ENCODE measurements around the gene CFAP251. TPM values are rescaled to one million over a fixed set of nuclear protein-coding genes. Genes with fewer than 3 reads are reported as not detected.
"Not testable (repeated sequence)": the region's sequence is repeated elsewhere in the genome, so short reads cannot be mapped to it uniquely, and the experiment has no call there.

CFAP251 gene
- polyA plus RNA-seq, 3 donors = 9.2 to 11.7 (median 10.8) TPM

GRCh38 chr12:121905746-121906145 is 12.6 kb upstream of the CFAP251 start:
- no peak for DNase-seq (ENCODE audit: low read depth in 3 of 3, low spot score in 2 of 3)

DNA sequence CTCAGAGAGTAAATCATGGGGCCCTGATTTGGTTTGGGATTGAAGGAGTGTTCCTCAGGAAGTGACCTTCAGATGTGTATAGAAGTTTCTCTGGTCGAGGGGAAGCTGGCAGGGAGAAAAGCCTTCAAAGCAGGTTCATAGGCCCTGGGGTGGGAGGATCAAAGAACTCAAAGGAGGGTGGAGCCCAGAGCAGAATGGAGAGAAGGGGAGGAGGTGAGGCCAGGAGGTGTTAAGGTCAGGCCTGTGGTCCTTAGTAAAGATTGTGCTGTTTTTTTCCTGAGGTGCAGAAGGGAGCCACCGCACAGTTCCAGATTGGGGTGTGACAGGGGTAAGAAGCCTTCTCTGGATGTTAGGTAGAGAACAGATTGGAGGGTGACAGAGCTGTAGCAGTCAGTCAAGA is 9.7 kb upstream of the CFAP251 start:
- no peak for DNase-seq (ENCODE audit: low read depth in 3 of 3, low spot score in 2 of 3)

- no peak for DNase-seq (ENCODE audit: low read depth in 3 of 3, low spot score in 2 of 3)
These were observed 6.4 kb upstream of the CFAP251 start for GRCh38 chr12:121911824-121912585.

DNA sequence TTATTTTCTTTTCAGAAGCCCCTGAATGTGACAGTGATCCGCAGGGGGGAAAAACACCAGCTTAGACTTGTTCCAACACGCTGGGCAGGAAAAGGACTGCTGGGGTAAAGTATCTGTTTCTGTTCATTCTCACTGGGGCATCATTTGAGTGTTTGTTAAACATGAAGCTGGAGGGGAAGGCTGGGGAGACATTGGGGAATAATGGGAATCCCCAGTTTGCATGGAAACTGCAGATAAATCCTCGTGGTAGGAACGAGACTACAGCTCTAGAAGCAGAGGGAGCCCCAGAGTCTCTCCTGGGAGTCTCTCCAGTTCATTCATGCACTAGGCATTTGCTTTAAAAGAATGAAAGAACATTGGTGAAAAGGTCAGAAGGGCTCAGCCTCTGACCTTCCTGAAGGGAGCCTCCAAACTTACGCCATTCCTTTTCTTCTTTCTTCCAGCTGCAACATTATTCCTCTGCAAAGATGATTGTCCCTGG is 2.5 kb upstream of the CFAP251 start:
- no peak for DNase-seq (ENCODE audit: low read depth in 3 of 3, low spot score in 2 of 3)

GRCh38 chr12:121916719-121917118 is 1.7 kb upstream of the CFAP251 start:
- DNase-seq (ENCODE audit: low read depth in 3 of 3, low spot score in 2 of 3) = no peak

DNA sequence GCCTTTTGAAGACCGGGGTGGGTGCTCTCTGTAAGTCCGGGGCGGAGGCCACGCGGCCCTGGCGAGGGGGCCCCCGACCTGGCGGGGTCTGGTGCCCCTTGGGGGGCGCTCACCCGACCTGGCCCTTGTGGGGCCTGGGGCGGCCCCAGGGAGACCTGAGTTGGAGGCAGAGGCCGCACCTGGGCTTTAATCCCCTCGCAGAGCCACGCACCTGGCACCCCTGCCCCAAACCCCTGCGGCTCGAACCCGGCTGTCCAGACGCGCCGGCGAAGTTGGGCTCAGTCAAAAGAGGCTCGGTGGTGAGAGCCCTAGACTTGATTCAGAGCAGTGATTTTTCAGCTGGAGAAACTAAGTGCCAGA is 267 bp downstream of the CFAP251 start:
- no peak for DNase-seq (ENCODE audit: low read depth in 3 of 3, low spot score in 2 of 3)

- no peak for DNase-seq (ENCODE audit: low read depth in 3 of 3, low spot score in 2 of 3)
These were observed 2.7 kb downstream of the CFAP251 start for GRCh38 chr12:121921066-121921465.

GRCh38 chr12:121925358-121925695 is 6.9 kb downstream of the CFAP251 start:
- DNase-seq (ENCODE audit: low read depth in 3 of 3, low spot score in 2 of 3) = peak in 2 of 3 donors; percentile 6 to 15

GRCh38 chr12:121926874-121927706 is 8.7 kb downstream of the CFAP251 start:
- DNase-seq (ENCODE audit: low read depth in 3 of 3, low spot score in 2 of 3) = no peak

GRCh38 chr12:121927813-121928212 is 9.4 kb downstream of the CFAP251 start:
- DNase-seq (ENCODE audit: low read depth in 3 of 3, low spot score in 2 of 3) = no peak

- DNase-seq (ENCODE audit: low read depth in 3 of 3, low spot score in 2 of 3) = not testable (repeated sequence)
These were observed 11.2 kb downstream of the CFAP251 start for GRCh38 chr12:121929545-121929944.

GRCh38 chr12:121930862-121931261 is 12.5 kb downstream of the CFAP251 start:
- no peak for DNase-seq (ENCODE audit: low read depth in 3 of 3, low spot score in 2 of 3)

GRCh38 chr12:121932176-121932536 is 13.8 kb downstream of the CFAP251 start:
- no peak for DNase-seq (ENCODE audit: low read depth in 3 of 3, low spot score in 2 of 3)

DNA sequence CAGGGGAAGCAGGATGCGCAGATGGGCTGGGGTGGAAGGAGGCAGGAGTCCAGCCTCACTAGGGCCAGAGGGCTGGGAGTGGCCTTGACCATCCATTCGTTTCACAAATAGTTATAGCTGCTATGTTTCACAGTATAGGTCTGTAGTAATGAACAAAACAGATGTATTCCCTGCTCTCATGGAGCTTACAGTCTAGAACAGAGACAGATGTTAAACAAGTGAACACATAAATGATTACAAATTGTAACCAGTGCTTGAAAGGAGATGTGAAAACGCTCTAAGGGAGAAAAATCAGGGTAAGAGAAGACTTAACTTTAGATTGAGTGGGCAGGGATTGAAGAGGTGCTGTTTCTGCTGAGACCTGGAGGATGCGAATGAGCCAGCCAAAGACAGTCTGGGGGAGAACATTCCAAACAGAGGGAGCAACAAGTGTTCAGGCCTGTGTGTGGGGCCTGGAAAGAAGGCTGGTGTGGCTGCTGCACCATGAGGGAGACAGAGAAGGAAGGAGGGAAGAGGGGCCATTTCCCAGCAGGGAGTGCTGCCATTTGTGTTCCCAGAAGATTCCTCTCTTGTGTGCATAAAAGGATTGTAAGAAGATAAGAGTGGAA is 14.6 kb downstream of the CFAP251 start:
- DNase-seq (ENCODE audit: low read depth in 3 of 3, low spot score in 2 of 3) = no peak

DNA sequence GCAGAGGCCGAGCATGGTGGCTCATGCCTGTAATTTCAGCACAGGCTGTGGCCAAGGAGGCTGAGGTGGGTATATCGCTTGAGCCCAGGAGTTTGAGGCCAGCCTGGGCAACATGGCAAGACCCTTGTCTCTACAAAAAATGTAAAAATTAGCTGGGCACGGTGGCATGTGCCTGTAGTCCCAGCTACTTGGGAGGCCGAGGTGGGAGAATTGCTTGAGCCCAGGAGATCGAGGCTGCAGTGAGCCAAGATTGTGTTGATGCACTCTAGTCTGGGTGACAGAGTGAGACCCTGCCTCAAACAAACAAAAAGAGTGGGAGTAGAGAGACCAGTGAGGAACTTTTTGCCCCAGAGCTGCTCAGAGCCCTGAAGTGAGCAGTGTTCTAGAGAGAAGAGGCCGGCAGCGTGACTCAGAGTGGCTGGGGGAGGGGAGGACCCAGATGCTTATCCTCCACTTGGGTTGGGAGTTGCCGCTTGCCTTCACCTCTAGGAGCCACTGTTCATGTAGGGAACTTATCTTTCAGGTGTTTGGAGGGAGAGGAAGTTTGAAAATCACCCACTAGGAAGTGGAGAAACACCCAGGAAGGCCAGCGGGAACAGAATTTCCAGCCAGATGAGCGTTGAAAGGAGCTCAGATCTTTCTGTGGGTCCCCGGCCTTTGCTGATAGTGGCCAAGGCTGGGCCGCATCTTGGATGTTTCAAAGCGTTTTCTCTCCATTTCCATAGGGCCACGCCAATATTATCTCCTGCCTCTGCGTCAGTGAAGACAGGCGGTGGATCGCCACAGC is 15.3 kb downstream of the CFAP251 start:
- DNase-seq (ENCODE audit: low read depth in 3 of 3, low spot score in 2 of 3) = no peak

- DNase-seq (ENCODE audit: low read depth in 3 of 3, low spot score in 2 of 3) = no peak
These were observed 15.9 kb downstream of the CFAP251 start for GRCh38 chr12:121934309-121934664.

GRCh38 chr12:121937654-121938053 is 19.3 kb downstream of the CFAP251 start:
- DNase-seq (ENCODE audit: low read depth in 3 of 3, low spot score in 2 of 3) = no peak

- no peak for DNase-seq (ENCODE audit: low read depth in 3 of 3, low spot score in 2 of 3)
These were observed 20.8 kb downstream of the CFAP251 start for GRCh38 chr12:121939186-121939585.

DNA sequence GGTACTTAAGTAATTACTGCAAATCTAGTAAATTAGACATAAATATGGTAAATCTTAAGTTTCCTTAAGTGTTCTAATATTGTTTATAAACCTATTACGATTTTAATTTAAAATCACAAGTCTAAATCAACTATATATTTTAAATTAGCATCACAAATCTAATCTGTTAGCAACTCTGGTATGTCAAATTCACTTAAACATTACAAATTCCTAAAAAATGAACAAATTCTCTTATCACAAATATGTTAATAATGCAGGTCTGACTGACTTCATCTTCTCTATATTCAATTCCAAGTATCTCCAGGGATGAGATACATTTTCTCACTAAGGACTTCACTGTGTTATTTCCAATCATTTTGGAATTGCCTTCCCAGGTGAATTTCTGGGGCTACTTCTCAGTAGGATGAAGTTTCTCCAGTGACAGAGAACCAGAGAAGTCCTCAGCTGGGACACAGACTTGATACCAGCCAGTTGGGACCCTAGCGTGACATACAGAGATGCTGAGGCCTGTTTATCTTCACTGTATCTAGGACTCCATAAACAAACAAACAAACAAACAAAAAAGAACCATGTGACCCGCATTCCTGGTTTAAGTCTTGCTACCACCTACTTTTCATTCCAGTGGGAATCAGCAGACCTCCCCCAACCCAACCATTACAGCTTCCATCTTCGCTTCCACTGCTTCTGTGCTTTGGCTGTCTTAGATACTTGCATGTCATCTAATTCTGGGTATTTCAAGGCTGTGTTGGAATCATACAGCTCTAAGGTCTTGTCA is 21.8 kb downstream of the CFAP251 start:
- DNase-seq (ENCODE audit: low read depth in 3 of 3, low spot score in 2 of 3) = no peak

DNA sequence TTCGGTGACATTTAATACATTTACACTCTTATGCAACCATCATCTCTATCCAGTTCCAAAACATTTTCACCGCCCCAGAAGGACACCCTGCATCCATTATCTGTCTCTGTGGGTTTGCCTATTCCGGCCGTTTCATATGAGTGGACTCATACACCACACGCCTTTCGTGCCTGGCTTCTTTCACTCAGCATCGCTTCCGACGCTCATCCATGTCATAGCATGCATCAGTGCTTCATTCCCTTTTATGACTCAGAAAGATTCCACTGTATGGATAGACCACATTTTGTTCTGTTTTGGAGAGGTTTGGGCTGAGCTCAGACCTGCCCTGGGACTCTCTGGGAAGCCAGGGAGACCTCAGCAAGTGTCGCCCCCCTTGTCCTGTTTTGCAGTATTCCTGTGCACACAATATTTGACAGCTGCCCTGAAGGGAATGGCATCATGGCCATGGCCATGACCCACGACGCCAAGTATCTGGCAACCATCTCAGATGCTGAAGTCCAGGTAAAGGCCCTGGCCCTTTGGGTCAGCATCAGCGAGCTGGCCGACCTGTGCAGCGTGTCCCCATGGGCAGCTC is 23.8 kb downstream of the CFAP251 start:
- DNase-seq (ENCODE audit: low read depth in 3 of 3, low spot score in 2 of 3) = no peak
